ENCODE measurements around the gene EIF3F.

EIF3F gene

DNA sequence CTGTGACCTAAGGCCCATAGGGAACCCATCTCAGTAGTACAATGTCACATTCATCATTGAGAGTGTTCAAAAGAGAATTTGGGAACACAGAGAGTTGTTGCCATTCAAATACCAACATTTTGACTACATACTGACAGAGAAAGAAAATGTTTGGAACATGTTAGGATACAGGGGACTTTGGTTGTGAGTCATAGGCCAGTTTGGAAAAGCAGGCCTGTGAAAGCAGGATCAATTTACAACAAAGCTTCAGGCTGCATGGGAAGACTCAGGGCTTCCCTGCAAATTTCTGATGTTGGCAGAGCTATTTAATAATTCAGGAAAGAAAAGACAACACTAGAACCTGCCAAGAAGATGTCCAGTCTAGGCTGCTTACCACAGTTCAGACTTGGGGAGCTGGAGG is 22.3 kb upstream of the EIF3F start:
- no peak overlapping the region for H3K4me3 ChIP-seq (ENCODE audit: low read depth, low read length)
- DNase-seq (ENCODE audit: low read depth) = no peak
- TF ChIP-seq, protein P1, sequence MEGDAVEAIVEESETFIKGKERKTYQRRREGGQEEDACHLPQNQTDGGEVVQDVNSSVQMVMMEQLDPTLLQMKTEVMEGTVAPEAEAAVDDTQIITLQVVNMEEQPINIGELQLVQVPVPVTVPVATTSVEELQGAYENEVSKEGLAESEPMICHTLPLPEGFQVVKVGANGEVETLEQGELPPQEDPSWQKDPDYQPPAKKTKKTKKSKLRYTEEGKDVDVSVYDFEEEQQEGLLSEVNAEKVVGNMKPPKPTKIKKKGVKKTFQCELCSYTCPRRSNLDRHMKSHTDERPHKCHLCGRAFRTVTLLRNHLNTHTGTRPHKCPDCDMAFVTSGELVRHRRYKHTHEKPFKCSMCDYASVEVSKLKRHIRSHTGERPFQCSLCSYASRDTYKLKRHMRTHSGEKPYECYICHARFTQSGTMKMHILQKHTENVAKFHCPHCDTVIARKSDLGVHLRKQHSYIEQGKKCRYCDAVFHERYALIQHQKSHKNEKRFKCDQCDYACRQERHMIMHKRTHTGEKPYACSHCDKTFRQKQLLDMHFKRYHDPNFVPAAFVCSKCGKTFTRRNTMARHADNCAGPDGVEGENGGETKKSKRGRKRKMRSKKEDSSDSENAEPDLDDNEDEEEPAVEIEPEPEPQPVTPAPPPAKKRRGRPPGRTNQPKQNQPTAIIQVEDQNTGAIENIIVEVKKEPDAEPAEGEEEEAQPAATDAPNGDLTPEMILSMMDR (IDR thresholded peaks at IDR 0.05; ENCODE audit: insufficient read depth, low read depth, low read length, missing control alignments) = no peak

DNA sequence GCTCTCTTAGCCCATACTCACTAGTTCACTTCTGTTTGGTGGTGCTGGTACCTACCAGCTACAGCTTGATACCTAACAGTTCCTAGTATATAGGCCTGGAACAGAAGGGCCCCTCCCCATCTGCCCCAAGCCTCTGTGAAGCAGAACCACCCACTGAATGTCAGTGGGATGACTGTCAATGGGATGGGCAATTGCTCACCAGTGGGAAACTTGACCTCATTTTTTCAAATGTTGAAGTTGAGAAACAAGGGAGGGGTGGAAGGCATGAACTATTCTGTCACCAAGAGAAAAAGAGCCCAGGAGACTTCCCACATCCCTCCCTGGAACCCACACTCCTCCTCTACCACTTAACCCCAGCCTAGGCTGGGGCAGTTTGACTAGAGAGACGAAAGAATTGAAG is 21.8 kb upstream of the EIF3F start, which contains the start of gene NLRP10:
Gene NLRP10, minus strand, starts transcription at position 62 of the 400 bp plus-strand sequence. CDS start 1,952 bp downstream, outside the sequence.
- H3K4me3 ChIP-seq (ENCODE audit: low read depth, low read length) = no peak within 1 kb of the TSS
- no peak for DNase-seq (ENCODE audit: low read depth)
- TF ChIP-seq, protein P1 (IDR thresholded peaks at IDR 0.05; ENCODE audit: insufficient read depth, low read depth, low read length, missing control alignments) = no peak

DNA sequence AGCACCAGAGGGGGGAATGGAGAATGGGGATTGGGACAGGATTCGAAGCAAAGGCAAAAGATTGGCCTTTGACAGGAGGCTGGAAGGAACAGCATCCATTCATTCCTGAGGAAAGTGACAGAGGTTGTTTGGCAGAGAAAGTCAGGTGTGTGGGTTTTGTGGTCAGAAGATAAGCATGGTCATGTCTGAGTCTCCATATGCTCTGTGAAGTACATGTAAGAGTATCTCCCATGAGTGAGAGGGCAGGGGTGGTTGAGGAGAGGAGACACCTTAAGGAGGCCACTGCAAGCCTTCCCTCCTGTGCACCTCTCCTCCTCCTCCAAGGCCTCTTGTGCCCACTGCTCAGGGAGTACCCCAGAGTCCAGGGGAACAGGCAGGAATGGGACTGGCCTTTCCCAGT is 20.0 kb upstream of the EIF3F start:
- TF ChIP-seq, protein P1 (IDR thresholded peaks at IDR 0.05; ENCODE audit: insufficient read depth, low read depth, low read length, missing control alignments) = no peak
- no peak for DNase-seq (ENCODE audit: low read depth)
- H3K4me3 ChIP-seq (ENCODE audit: low read depth, low read length) = no peak overlapping the region

DNA sequence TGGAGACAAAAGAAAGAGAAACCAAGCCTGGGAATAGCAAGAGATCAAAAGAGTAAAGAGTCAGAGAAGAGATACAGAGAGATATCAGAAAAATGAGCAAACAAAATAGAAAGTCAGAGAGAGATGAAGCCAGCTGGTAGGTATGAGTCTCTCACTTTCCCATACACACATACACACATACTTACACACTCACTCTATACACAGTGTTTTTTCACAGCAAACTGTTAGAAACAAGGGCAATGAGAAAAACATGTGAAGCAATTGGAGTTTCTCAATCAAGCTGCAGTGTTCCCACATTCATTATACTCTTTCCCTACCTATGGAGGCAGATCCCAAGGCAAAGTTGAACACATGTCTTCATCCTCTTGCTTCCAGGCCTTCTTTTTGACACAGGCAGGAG is 19.3 kb upstream of the EIF3F start:
- TF ChIP-seq, protein P1 (IDR thresholded peaks at IDR 0.05; ENCODE audit: insufficient read depth, low read depth, low read length, missing control alignments) = no peak
- no peak for DNase-seq (ENCODE audit: low read depth)
- H3K4me3 ChIP-seq (ENCODE audit: low read depth, low read length) = no peak overlapping the region

DNA sequence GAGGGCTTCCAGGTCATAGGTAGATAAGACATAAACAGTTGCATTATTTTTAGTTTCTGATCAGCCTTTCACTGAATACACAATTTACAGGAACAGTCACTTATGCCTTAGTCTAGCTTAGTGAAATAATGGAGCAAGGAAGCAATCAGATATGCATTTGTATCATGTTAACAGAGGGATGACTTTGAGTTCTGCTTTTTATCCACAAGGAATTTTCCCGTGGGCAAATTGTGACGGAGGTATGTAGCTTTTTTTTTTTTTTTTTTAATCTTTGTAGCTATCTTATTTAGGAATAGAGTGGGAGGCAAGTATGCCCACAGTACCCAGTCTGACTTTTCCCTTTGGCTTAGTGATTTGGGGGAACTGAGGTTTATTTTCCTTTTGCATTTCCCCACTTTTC is 18.5 kb upstream of the EIF3F start:
- DNase-seq (ENCODE audit: low read depth) = no peak
- TF ChIP-seq, protein P1 (IDR thresholded peaks at IDR 0.05; ENCODE audit: insufficient read depth, low read depth, low read length, missing control alignments) = no peak
- no peak overlapping the region for H3K4me3 ChIP-seq (ENCODE audit: low read depth, low read length)

DNA sequence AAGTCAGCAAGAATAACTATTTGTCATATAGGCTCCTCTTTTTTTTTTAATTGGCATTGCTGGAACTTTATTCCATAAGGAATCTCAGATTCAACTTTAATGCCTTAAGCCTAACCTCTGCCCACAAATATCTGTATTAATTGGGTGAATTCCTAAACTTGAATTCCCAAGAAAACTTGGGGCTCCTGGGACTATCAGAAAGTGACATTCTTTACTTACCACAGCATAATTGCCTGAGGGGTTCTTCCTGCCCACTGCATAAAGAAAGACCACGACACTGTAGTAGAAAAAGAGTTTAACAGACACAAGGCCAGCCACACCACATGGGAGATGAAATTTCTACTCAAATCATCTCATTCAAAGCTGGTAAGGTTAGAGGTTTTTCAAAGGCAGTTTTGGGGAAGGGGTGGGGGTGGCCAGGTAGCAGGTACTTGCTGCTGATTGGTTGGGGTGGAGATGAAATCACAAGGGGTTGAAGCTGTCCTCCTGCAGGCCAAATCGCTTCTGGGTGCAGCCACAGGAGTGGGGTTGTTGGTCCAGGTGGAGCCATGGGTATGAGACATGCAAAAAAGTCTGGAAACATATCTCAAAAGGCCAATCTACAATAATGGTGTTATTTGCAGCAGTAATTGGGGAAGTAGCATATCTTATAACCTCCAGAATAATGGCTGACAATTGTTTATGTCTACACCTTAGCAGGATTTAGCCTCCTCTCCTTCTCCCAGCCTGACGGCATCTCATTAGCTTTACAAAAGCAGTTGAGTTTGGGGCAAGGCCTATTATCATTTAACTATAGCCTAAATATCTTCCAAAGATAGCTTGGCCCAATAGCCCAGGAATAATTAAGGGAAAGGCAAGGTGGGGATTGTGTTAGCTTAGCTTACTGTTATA is 17.1 kb upstream of the EIF3F start:
- no peak overlapping the region for H3K4me3 ChIP-seq (ENCODE audit: low read depth, low read length)
- TF ChIP-seq, protein P1 (IDR thresholded peaks at IDR 0.05; ENCODE audit: insufficient read depth, low read depth, low read length, missing control alignments) = no peak
- DNase-seq (ENCODE audit: low read depth) = no peak
